ENCODE measurements around the gene ZNF780B.

DNA sequence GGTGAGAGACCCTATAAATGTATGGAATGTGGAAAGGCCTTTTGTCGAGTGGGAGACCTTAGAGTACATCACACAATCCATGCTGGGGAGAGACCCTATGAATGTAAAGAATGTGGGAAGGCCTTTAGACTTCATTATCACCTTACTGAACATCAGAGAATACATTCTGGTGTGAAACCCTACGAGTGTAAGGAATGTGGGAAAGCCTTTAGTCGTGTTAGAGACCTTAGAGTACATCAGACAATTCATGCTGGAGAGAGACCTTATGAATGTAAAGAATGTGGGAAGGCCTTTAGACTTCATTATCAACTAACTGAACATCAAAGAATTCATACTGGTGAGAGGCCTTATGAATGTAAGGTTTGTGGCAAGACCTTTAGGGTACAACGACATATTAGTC lies 42.0 kb downstream of the ZNF780B start:
- TF ChIP-seq EZH2phosphoT487 (IDR thresholded peaks at IDR 0.05; ENCODE audit: insufficient read depth, low read depth) (no peak), EZH2 (IDR thresholded peaks at IDR 0.05; ENCODE audit: insufficient read depth, poor library complexity, severe bottlenecking) (no peak)

Measured in GM23248 (cell line).